Keratinocyte (primary cell): Measurements from ENCODE around the gene TOP3B. TPM values are rescaled to one million over a fixed set of nuclear protein-coding genes. Genes with fewer than 3 reads are reported as not detected.

Source experiments
- DNase-seq: peaks from one replicate; pipeline ENCODE4 v3.0.0-alpha.2; 2011; ENCODE audit warnings: low read depth, missing footprints, low spot score
- FAIRE-seq: peaks from 2 replicates; lab custom pipeline; 2011; peaks lifted over from hg19 to GRCh38; lab: Jason Lieb, UNC
- H2AFZ ChIP-seq: 2 replicates; pipeline ENCODE4 v1.6.0; 2012; ENCODE audit warnings: low read length, control low read depth, inconsistent platforms; ENCODE audit not compliant: control insufficient read depth
- H3K27ac ChIP-seq: 2 replicates; pipeline ENCODE4 v1.5.1; 2011; ENCODE audit warnings: low read length; ENCODE audit not compliant: control insufficient read depth, insufficient read depth
- H3K27me3 ChIP-seq: 3 replicates; pipeline ENCODE4 v1.6.0; 2011; ENCODE audit warnings: low read length; ENCODE audit not compliant: control insufficient read depth, insufficient read depth; ENCODE audit errors: extremely low read depth
- H3K36me3 ChIP-seq, 2 experiments: 2 replicates in 1 of 2; 3 replicates in 1 of 2; pipeline ENCODE4 v1.5.1; 2011; ENCODE audit warnings: low read length in 2 of 2, mild to moderate bottlenecking in 1 of 2; ENCODE audit not compliant: control insufficient read depth in 2 of 2, insufficient read depth in 2 of 2; ENCODE audit errors: extremely low read depth in 1 of 2
- H3K4me1 ChIP-seq: 3 replicates; pipeline ENCODE4 v1.5.1; 2011; ENCODE audit warnings: low read length; ENCODE audit not compliant: control insufficient read depth, insufficient read depth; ENCODE audit errors: extremely low read depth
- H3K4me2 ChIP-seq: 3 replicates; pipeline ENCODE4 v1.6.0; 2011; ENCODE audit warnings: low read depth, low read length; ENCODE audit not compliant: control insufficient read depth, insufficient read depth; ENCODE audit errors: extremely low read depth
- H3K4me3 ChIP-seq, 3 experiments: fragments of 200-600 bp in 1 of 3; sonication (generic) in 1 of 3; 2 replicates in 2 of 3; 3 replicates in 1 of 3; pipeline ENCODE4 v1.5.1; 2011 to 2016; ENCODE audit warnings: low read length in 3 of 3, mild to moderate bottlenecking in 3 of 3, control low read depth in 2 of 3, inconsistent platforms in 1 of 3, low read depth in 1 of 3, mixed read lengths in 1 of 3, mixed run types in 1 of 3, moderate library complexity in 1 of 3; ENCODE audit not compliant: control insufficient read depth in 2 of 3, insufficient read depth in 2 of 3; ENCODE audit errors: extremely low read depth in 1 of 3
- H3K79me2 ChIP-seq: 2 replicates; pipeline ENCODE4 v1.6.0; 2012; ENCODE audit warnings: low read length; ENCODE audit not compliant: control insufficient read depth, insufficient read depth
- H3K9ac ChIP-seq: 3 replicates; pipeline ENCODE4 v1.6.0; 2011; ENCODE audit warnings: low read length; ENCODE audit not compliant: control insufficient read depth, insufficient read depth; ENCODE audit errors: extremely low read depth
- H3K9me1 ChIP-seq: 3 replicates; pipeline ENCODE4 v1.6.0; 2011; ENCODE audit warnings: low read length; ENCODE audit not compliant: control insufficient read depth, insufficient read depth; ENCODE audit errors: extremely low read depth
- H3K9me3 ChIP-seq: 2 replicates; pipeline ENCODE4 v1.5.1; 2012; ENCODE audit warnings: low read depth, low read length; ENCODE audit not compliant: control insufficient read depth
- H4K20me1 ChIP-seq: 3 replicates; pipeline ENCODE4 v1.6.0; 2011; ENCODE audit warnings: low read length; ENCODE audit not compliant: control insufficient read depth, insufficient read depth; ENCODE audit errors: extremely low read depth
- EZH2 ChIP-seq: IDR thresholded peaks from one replicate; pipeline ENCODE4 v1.6.1; 2012; ENCODE audit warnings: inconsistent platforms, mild to moderate bottlenecking, low read length, moderate library complexity
- dilution Hi-C: fragments of 300-500 bp; cut with MboI; formaldehyde crosslinking; loops from one replicate; pipeline ENCODE4 v1.7.0; 2020; ENCODE audit warnings: low sequenced_read_pairs; ENCODE audit not compliant: extremely low pct_ligation_motif_present
- polyA plus RNA-seq, 5 experiments: library from polyadenylated mRNA; depleted of rRNA in 3 of 5; stranded (reverse) in 3 of 5; stranded (forward) in 1 of 5; unstranded in 1 of 5; fragments of >200 nt; gene quantifications; 1 replicate in 1 of 5; 2 replicates in 3 of 5; 3 replicates in 1 of 5; pipeline versions ENCODE4 v1.2.1 to v1.2.3, GENCODE V29; 2011 to 2012; ENCODE audit warnings: missing spikeins in 2 of 5, low read depth in 1 of 5, low replicate concordance in 1 of 5
- TF ChIP-seq, protein P1 (sequence below), 3 experiments: IDR thresholded peaks in 1 of 3; conservative IDR thresholded peaks in 1 of 3; optimal IDR thresholded peaks in 1 of 3; 2 replicates in 2 of 3; 3 replicates in 1 of 3; pipeline versions ENCODE3 to v1.5.1; 2011; ENCODE audit warnings: low read length in 3 of 3, mild to moderate bottlenecking in 3 of 3, moderate library complexity in 2 of 3, control low read depth in 1 of 3, inconsistent platforms in 1 of 3; ENCODE audit not compliant: insufficient read depth in 2 of 3; ENCODE audit errors: extremely low read depth in 1 of 3

TOP3B gene
- polyA plus RNA-seq, 1 donor (not counting 4 experiments of a cell fraction or from before 2014, with no cell fraction given): 13.8 TPM

DNA sequence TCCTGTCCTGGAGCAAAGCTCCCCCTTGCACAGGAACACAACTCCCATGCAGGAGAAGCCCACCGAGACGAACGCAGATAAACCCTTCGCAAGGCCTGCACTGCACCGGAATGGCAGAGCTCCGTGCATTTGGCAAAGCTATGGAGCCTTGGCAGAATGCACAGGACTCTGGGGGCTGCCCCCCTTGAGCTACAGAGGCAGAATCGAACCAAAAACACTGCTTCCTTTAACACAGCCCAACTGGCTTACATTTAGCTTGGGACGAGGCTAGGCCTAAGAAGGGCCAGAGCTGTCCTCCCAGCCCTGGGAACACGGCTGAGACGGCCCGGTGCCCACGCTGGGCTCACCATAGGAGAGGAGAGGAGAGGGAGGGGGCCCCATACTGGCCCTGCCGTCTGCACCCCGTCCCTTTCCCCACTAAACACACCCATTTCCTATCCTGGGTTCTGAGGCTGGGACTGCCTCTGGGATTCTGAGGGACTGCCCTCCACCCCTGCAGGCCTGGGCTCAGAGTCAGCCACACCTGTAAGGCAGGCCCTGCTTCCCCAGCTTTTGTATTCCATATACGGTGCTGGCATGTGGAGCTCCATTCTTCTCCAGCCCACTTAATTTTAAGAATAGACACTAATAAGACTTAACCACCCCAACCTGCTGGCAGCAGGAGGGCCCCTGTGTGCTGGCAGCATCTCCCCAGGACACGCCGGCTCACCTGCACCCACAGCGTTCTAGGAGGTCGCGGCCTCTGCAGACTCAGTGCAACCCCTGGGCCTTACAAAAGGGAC is 62.9 kb downstream of the TOP3B start:
- TF ChIP-seq, protein P1, sequence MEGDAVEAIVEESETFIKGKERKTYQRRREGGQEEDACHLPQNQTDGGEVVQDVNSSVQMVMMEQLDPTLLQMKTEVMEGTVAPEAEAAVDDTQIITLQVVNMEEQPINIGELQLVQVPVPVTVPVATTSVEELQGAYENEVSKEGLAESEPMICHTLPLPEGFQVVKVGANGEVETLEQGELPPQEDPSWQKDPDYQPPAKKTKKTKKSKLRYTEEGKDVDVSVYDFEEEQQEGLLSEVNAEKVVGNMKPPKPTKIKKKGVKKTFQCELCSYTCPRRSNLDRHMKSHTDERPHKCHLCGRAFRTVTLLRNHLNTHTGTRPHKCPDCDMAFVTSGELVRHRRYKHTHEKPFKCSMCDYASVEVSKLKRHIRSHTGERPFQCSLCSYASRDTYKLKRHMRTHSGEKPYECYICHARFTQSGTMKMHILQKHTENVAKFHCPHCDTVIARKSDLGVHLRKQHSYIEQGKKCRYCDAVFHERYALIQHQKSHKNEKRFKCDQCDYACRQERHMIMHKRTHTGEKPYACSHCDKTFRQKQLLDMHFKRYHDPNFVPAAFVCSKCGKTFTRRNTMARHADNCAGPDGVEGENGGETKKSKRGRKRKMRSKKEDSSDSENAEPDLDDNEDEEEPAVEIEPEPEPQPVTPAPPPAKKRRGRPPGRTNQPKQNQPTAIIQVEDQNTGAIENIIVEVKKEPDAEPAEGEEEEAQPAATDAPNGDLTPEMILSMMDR (optimal IDR thresholded peaks at IDR 0.05 in 1 of 3, IDR thresholded peaks at IDR 0.05 in 1 of 3, conservative IDR thresholded peaks at IDR 0.05 in 1 of 3; ENCODE audit: extremely low read depth in 1 of 3, insufficient read depth in 2 of 3, low read length in 3 of 3): no peak
- TF ChIP-seq EZH2: no peak
- Histone ChIP-seq H3K27ac (no peak overlapping the region), H3K27me3 (no peaks in the 10 kb centered on the region), H3K4me2 (no peak overlapping the region), H3K4me1 (no peaks in the 10 kb centered on the region), H3K36me3 (peaks cover 2 to 7% of the 10 kb centered on the region in 2 experiments), H2AFZ (no peak overlapping the region), H3K4me3 (no peak overlapping the region), H3K9me3 (no peaks in the 10 kb centered on the region), H3K9me1 (no peaks in the 10 kb centered on the region), H3K79me2 (no peaks in the 10 kb centered on the region), H4K20me1 (no peaks in the 10 kb centered on the region), H3K9ac (no peak overlapping the region)
- dilution Hi-C loops: no loop called here
- FAIRE-seq (no peak), DNase-seq (no peak)

DNA sequence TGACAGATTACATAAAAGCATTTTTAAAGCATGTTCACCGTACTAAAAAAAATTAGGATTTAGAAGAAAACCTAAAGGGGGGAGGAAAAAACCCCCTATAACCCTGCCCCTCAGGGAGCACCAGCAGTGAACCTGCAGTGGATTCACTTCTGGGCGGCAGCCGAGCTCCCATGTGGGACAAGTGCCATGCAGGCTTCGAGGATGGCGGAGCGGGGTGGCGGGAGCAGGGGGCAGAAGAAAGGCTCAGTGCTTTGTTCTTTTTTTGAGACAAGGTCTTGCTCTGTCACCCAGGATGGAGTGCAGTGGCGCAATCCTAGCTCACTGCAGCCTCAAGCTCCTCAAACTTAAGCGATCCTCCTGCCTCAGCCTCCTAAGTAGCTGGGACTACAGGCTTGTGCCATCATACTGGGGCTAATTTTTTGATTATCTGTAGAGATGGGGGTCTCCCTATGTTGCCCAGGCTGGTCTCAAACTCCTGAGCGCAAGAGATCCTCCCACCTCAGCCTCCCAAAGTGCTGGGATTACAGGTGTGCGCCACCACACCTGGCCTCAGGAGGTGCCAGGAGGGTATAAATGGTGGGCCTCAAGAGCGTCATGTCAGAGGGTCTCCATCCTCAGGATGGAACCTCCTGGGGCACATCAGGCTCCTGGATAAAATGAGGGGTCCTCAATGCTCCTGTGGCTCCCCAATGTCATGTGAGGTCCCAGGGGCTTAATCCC is 64.0 kb downstream of the TOP3B start:
- Histone ChIP-seq H3K9me3 (no peaks in the 10 kb centered on the region), H3K9ac (no peak overlapping the region), H3K4me1 (no peaks in the 10 kb centered on the region), H3K4me3 (no peak overlapping the region), H2AFZ (no peak overlapping the region), H4K20me1 (no peaks in the 10 kb centered on the region), H3K27ac (no peak overlapping the region), H3K36me3 (peaks cover 2 to 7% of the 10 kb centered on the region in 2 experiments), H3K27me3 (no peaks in the 10 kb centered on the region), H3K9me1 (no peaks in the 10 kb centered on the region), H3K4me2 (no peak overlapping the region), H3K79me2 (no peaks in the 10 kb centered on the region)
- FAIRE-seq (no peak), DNase-seq (no peak)
- TF ChIP-seq, protein P1 (optimal IDR thresholded peaks at IDR 0.05 in 1 of 3, IDR thresholded peaks at IDR 0.05 in 1 of 3, conservative IDR thresholded peaks at IDR 0.05 in 1 of 3; ENCODE audit: extremely low read depth in 1 of 3, insufficient read depth in 2 of 3, low read length in 3 of 3): no peak
- TF ChIP-seq EZH2: no peak
- dilution Hi-C loops: no loop called here
